Breast epithelium (tissue), 3 donors: ENCODE measurements around the gene BCL10.

Experiments used
- CTCF ChIP-seq, 3 donors: fragments of 450-650 bp; IDR thresholded peaks; one replicate each; pipeline ENCODE4 v1.5.1; 2016 to 2017; ENCODE audit warnings: antibody characterized with exemption in 3 of 3, mild to moderate bottlenecking in 3 of 3, moderate library complexity in 3 of 3
- POLR2A ChIP-seq: fragments of 450-650 bp; IDR thresholded peaks from one replicate; pipeline ENCODE4 v1.6.1; 2016; ENCODE audit warnings: antibody characterized with exemption, mild to moderate bottlenecking, moderate library complexity
- POLR2AphosphoS5 ChIP-seq, 3 donors: sonication (generic); formaldehyde crosslinking; IDR thresholded peaks; one replicate each; pipeline ENCODE4 v1.6.1; 2017; ENCODE audit warnings: antibody characterized with exemption in 3 of 3

- TF ChIP-seq POLR2AphosphoS5 (IDR thresholded peaks at IDR 0.05) (no peak), CTCF (IDR thresholded peaks at IDR 0.05) (no peak), POLR2A (no peak)
Observed at GRCh38 chr1:85306236-85306635, 29.8 kb upstream of the BCL10 start.
